Measurements from ENCODE around the gene MANSC1. TPM values are rescaled to one million over a fixed set of nuclear protein-coding genes. Genes with fewer than 3 reads are reported as not detected.

Gene MANSC1
- 7.0 and 10.2 TPM in 2 replicates for total RNA-seq (2014; rRNA removed; shearing (Covaris generic))

DNA sequence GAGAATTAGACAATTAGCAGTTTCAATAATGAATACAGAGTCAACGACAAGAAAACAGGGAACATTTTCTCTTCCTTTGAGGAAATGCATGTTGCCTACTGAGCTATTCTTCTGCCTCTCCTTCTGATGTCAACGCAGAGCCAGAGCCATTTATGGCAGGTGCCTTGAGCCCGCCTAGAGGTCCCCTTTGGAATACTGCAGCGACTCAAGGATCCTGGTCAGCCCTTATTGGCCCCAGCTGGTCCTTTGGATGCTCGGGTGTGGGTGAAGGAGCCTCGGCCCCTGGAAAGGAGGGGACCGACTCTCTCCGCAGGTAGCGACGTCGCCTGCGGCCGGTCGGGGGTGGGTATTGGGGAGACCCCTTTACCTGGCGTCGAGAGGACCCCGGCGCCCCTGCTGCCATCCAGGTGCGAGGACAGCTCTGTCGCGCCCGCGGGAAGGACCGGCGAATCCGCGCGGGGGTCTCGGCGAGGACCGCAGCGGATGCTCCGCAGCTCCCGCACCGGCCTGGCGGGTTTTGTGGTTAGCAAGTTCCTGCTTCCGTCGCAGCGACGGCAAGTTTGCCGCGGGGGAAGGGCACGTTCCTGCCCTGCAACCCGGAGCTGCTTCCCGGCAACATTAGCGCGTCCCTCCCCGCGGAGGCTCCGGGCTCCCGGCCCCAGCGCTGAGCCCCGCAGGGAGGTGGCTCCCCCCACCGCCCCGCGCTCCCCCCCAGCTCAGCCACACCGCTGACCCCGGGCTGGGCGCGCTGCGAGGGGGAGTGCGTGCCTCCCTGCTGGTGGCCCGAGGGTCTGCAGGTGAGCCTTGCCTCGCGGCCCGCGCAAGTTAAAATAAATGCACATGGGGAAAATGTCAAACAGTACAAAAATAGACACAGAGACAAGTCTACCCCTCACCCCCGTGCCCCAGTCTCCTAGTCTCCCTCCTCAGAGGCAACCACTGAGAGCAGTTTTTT is at the start of gene MANSC1:
TSS of gene MANSC1 (minus strand) at position 532 of the 955 bp plus-strand sequence. CDS start 6,928 bp downstream, outside the sequence.

DNA sequence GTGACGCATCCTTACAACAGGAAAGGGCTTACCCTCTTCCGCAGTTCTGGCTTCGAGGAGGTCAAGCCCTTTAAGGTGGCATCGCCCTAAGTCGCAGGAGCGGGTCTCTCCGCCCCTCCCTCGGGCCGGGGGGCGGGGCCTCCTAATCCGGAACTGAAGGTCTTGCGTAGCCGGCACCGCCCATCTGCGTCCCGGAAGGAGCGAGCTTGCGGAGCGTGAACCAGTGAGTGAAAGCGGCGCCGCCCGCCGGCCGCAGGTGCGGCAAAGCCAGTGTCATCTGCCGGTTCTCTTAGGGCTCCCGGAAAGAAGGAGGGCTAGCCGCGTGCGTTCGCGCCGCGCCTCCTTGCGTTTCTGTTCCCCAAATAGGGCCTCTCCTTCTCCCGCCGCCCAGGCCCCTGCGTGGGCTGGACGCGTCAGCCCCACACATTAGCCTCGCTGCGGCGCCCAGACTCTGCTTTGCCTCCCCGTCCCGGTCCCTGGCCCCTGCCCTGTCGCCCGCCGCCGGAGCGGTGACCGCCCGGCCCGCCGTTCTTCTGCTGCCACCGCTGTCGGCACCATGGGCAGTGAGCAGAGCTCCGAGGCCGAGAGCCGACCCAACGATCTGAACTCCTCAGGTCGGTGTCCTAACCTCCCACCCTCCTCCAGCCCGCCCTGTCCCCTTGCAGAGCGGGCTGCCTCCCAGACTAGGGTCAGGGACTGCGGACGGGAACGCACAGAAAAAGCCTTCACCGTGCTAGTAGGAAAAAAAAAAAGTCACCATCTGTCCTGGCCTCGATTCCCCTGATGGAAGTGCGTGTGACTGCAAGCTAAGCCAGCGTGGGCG is 7.1 kb upstream of the MANSC1 start, which contains the start of gene BORCS5:
TSS of gene BORCS5 (plus strand) at position 183 of the 823 bp plus-strand sequence. CDS start at position 557, 374 bp downstream.

Small RNA genes lying within 50 kb of the gene (small RNA-seq; reads per million reads assigned to genes)
- gene RNU6-318P = not detected

Other genes with a start within 250 kb of the MANSC1 start
- 36.9 and 40.1 TPM in 2 replicates for gene LRP6, start 83.2 kb downstream of the MANSC1 start, total RNA-seq (2014; rRNA removed; shearing (Covaris generic))
- 12.8 and 14.4 TPM in 2 replicates for gene BORCS5, start 6.8 kb upstream of the MANSC1 start, total RNA-seq (2014; rRNA removed; shearing (Covaris generic))
- gene DUSP16, start 212.6 kb upstream of the MANSC1 start, total RNA-seq (2014; rRNA removed; shearing (Covaris generic)) = 2.2 and 3.0 TPM in 2 replicates